ENCODE data around the gene NRTN. TPM values are rescaled to one million over a fixed set of nuclear protein-coding genes. Genes with fewer than 3 reads are reported as not detected.

Gene NRTN
- total RNA-seq, 1 experiment from 2014 or later, result 0.80 TPM

DNA sequence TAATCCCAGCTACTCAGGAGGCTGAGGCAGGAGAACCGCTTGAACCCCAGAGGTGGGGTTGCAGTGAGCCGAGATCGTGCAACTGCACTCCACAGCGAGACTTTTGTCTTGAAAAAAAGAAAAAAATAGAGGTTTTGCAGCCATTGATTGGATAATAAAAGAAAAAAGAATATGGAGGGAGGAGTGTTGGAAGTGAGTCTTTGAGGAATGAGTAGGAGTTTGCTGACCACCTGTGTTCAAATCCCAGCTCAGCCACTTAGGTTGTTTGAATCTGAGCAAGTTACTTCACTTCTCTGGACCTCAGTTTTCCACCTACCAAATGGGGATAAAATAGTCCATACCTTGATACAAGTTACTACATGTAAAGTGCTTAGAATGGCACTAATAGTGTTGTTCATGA lies 6.2 kb downstream of the NRTN start:
- no peak for DNase-seq (ENCODE audit: low read depth, low spot score)
- no peaks in the 10 kb centered on the region for H3K27me3 ChIP-seq (ENCODE audit: control insufficient read depth, insufficient read depth, low read length)
- H3K4me1 ChIP-seq (ENCODE audit: control insufficient read depth, insufficient read depth, low read length), result no peaks in the 10 kb centered on the region
- no peaks in the 10 kb centered on the region for H3K9me3 ChIP-seq (ENCODE audit: control insufficient read depth, insufficient read depth, low read depth, low read length)
- no peaks in the 10 kb centered on the region for H3K36me3 ChIP-seq (ENCODE audit: control insufficient read depth, insufficient read depth, low read length)
- ATAC-seq, result no peak
- intact Hi-C loops (cut with micrococcal nuclease; ENCODE audit: unreplicated experiment), result no loop called here
- BruUV-seq (replicated peaks), result no TSS peak
- ChIA-PET POLR2A (no interaction called here), CTCF (no interaction called here)
- in situ Hi-C loops (cut with HindIII; ENCODE audit: low pct_unique_long_range_greater_than_20kb, low sequenced_read_pairs), result no loop called here
- TF ChIP-seq SIN3A (IDR thresholded peaks at IDR 0.05; ENCODE audit: borderline replicate concordance, insufficient read depth, low read depth, low read length) (no peak), TCF7L2 (IDR thresholded peaks at IDR 0.05; ENCODE audit: low read depth, low read length) (no peak), POLR2AphosphoS5 (IDR thresholded peaks at IDR 0.05; ENCODE audit: low read depth, low read length) (no peak)
- TF ChIP-seq, protein P1, sequence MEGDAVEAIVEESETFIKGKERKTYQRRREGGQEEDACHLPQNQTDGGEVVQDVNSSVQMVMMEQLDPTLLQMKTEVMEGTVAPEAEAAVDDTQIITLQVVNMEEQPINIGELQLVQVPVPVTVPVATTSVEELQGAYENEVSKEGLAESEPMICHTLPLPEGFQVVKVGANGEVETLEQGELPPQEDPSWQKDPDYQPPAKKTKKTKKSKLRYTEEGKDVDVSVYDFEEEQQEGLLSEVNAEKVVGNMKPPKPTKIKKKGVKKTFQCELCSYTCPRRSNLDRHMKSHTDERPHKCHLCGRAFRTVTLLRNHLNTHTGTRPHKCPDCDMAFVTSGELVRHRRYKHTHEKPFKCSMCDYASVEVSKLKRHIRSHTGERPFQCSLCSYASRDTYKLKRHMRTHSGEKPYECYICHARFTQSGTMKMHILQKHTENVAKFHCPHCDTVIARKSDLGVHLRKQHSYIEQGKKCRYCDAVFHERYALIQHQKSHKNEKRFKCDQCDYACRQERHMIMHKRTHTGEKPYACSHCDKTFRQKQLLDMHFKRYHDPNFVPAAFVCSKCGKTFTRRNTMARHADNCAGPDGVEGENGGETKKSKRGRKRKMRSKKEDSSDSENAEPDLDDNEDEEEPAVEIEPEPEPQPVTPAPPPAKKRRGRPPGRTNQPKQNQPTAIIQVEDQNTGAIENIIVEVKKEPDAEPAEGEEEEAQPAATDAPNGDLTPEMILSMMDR (IDR thresholded peaks at IDR 0.05), result no peak
- TF ChIP-seq, protein P2, sequence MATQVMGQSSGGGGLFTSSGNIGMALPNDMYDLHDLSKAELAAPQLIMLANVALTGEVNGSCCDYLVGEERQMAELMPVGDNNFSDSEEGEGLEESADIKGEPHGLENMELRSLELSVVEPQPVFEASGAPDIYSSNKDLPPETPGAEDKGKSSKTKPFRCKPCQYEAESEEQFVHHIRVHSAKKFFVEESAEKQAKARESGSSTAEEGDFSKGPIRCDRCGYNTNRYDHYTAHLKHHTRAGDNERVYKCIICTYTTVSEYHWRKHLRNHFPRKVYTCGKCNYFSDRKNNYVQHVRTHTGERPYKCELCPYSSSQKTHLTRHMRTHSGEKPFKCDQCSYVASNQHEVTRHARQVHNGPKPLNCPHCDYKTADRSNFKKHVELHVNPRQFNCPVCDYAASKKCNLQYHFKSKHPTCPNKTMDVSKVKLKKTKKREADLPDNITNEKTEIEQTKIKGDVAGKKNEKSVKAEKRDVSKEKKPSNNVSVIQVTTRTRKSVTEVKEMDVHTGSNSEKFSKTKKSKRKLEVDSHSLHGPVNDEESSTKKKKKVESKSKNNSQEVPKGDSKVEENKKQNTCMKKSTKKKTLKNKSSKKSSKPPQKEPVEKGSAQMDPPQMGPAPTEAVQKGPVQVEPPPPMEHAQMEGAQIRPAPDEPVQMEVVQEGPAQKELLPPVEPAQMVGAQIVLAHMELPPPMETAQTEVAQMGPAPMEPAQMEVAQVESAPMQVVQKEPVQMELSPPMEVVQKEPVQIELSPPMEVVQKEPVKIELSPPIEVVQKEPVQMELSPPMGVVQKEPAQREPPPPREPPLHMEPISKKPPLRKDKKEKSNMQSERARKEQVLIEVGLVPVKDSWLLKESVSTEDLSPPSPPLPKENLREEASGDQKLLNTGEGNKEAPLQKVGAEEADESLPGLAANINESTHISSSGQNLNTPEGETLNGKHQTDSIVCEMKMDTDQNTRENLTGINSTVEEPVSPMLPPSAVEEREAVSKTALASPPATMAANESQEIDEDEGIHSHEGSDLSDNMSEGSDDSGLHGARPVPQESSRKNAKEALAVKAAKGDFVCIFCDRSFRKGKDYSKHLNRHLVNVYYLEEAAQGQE (IDR thresholded peaks at IDR 0.05; ENCODE audit: insufficient read depth in 1 of 2, low read depth in 2 of 2, low read length in 1 of 2), result no peak
- no peak overlapping the region for H3K27ac ChIP-seq (ENCODE audit: low read length)
- no peak overlapping the region for H3K4me3 ChIP-seq (ENCODE audit: low read depth in 2 of 2, low read length in 2 of 2)

- no peaks in the 10 kb centered on the region for H3K9me3 ChIP-seq (ENCODE audit: control insufficient read depth, insufficient read depth, low read depth, low read length)
- ATAC-seq (no peak), DNase-seq (ENCODE audit: low read depth, low spot score) (no peak)
- ChIA-PET POLR2A (no interaction called here), CTCF (no interaction called here)
- H3K36me3 ChIP-seq (ENCODE audit: control insufficient read depth, insufficient read depth, low read length), result no peaks in the 10 kb centered on the region
- in situ Hi-C loops (cut with HindIII; ENCODE audit: low pct_unique_long_range_greater_than_20kb, low sequenced_read_pairs) (no loop called here), intact Hi-C loops (cut with micrococcal nuclease; ENCODE audit: unreplicated experiment) (no loop called here)
- no peaks in the 10 kb centered on the region for H3K27me3 ChIP-seq (ENCODE audit: control insufficient read depth, insufficient read depth, low read length)
- H3K4me1 ChIP-seq (ENCODE audit: control insufficient read depth, insufficient read depth, low read length), result no peaks in the 10 kb centered on the region
- TF ChIP-seq SIN3A (IDR thresholded peaks at IDR 0.05; ENCODE audit: borderline replicate concordance, insufficient read depth, low read depth, low read length) (no peak), POLR2AphosphoS5 (IDR thresholded peaks at IDR 0.05; ENCODE audit: low read depth, low read length) (no peak), TCF7L2 (IDR thresholded peaks at IDR 0.05; ENCODE audit: low read depth, low read length) (no peak)
- TF ChIP-seq, protein P2 (IDR thresholded peaks at IDR 0.05; ENCODE audit: insufficient read depth in 1 of 2, low read depth in 2 of 2, low read length in 1 of 2), result no peak
- TF ChIP-seq, protein P1 (IDR thresholded peaks at IDR 0.05), result no peak
- BruUV-seq (replicated peaks), result no TSS peak
- H3K4me3 ChIP-seq (ENCODE audit: low read depth in 2 of 2, low read length in 2 of 2), result no peak overlapping the region
- no peak overlapping the region for H3K27ac ChIP-seq (ENCODE audit: low read length)
These were observed 9.4 kb downstream of the NRTN start for GRCh38 chr19:5814123-5814851.
